GM19035 (cell line): Measurements from ENCODE around the gene TXNRD2.

Experiments
- ATAC-seq: cut with Tn5 transposase; IDR thresholded peaks from one replicate; pipeline ENCODE4 v1.9.1; 2021; ENCODE audit not compliant: unreplicated experiment

TXNRD2 gene

GRCh38 chr22:19877626-19878339 is 63.8 kb downstream of the TXNRD2 start:
- ATAC-seq, result no peak

DNA sequence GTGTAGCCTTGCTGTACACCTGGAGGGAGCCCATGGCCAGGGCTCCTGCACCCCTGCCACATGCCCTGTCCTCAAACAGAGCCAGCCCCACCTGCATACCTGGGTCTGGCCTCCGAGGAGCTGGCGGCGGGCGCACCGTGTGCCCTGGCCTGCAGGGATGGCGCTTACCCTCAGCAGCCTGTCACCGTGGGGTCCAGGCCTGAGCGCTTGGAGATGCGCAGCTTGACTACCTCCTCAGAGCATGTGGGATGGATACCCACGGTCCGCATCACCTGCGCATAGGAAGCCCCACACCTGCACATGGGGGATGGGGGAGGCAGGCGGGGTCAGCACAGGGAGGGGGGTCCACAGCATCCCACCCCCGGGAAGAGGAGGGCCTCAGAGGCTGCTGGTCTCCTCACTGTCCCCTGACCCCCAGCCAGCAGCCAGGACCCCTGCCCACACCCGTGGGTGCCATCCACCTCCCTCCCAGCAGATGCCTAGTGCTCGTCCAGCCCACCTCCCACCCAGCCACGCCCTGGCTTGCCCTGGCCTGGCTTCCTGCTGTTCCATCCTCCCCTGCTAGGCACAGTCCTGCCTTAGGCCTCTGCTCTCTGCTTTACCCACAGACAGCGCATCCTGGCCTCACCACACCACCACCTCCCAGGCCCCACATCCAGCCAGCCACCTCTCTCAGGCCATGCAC is 64.5 kb downstream of the TXNRD2 start:
- ATAC-seq, result no peak

DNA sequence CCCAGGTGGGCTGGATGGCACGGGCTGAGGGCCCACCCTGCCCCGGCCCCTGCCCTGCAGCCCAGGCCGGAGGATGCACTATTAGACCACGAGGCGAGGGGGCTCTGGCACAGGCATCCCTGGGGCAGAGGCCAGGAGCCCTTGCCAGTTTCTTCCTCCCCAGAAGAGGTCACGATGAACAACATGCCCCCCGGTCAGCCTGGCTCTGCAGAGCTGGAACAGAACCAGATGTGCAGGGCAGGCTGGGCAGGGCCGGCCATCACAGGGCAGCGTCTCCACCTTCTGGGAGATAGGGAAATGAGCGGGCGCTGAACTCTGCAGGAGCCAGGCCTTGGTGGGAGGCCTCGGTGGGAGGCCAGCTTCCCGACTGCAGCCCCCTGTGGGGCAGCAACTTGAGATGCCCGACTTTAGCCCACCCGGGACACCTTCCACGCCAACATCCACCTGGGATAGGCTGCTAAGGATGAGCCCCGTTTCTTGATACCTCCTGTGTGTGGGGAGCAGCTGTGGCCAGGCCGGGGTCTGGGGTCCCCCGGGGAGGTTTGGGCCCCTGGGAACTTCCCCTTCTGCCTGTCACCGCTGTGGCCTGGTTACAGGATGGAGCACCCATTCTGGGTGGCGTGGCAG is 65.2 kb downstream of the TXNRD2 start:
- ATAC-seq, result no peak

DNA sequence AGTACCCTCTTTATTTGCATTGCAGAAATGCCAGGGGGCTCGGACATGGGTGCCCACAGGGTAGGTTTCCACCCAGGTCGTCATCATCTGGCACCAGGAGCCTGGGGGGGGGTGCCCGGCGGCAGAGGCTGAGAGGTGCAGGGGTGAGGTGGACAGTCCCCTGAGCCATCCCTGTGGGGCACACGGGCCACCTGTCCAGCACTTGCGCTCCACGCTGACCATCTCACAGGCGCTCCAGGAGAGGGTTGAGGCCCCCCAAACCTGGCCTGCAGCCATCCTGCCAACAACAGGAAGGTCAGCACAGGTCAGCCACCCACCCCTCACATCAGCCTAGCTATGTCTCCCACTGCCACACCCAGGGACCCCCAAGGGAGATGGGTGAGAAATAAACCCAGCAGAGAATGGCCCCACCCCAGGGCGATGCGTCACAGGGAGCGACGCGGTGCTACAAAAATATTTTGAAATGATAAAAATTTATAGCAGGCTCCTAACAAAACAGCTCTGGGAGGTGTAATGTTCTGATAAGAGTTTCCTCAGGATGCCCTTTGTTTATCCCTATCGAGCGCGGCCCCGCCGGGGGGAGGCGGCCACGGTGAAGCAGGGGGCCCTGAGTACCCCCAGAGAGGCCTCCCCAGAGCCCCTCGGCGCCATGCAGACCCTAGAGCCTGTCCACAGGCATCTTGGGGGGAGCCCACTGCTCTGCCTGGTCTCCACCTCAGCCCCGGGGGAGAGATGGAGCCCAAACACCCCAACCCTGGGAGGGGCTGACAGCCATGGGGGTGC is 65.9 kb downstream of the TXNRD2 start:
- no peak for ATAC-seq

GRCh38 chr22:19875061-19875530 is 66.5 kb downstream of the TXNRD2 start:
- no peak for ATAC-seq

- no peak for ATAC-seq
These were observed 67.1 kb downstream of the TXNRD2 start for GRCh38 chr22:19874307-19875060.

- no peak for ATAC-seq
These were observed 67.7 kb downstream of the TXNRD2 start for GRCh38 chr22:19873960-19874306.

GRCh38 chr22:19873138-19873959 is 68.3 kb downstream of the TXNRD2 start:
- ATAC-seq, result no peak

GRCh38 chr22:19872779-19873137 is 68.9 kb downstream of the TXNRD2 start:
- ATAC-seq, result no peak

GRCh38 chr22:19871845-19872778 is 69.5 kb downstream of the TXNRD2 start:
- ATAC-seq, result no peak

- ATAC-seq, result no peak
These were observed 70.4 kb downstream of the TXNRD2 start for GRCh38 chr22:19871023-19871844.

GRCh38 chr22:19870153-19871022 is 71.2 kb downstream of the TXNRD2 start:
- ATAC-seq, result no peak

- no peak for ATAC-seq
These were observed 72.0 kb downstream of the TXNRD2 start for GRCh38 chr22:19869497-19870152.

GRCh38 chr22:19868773-19869471 is 72.7 kb downstream of the TXNRD2 start:
- no peak for ATAC-seq

DNA sequence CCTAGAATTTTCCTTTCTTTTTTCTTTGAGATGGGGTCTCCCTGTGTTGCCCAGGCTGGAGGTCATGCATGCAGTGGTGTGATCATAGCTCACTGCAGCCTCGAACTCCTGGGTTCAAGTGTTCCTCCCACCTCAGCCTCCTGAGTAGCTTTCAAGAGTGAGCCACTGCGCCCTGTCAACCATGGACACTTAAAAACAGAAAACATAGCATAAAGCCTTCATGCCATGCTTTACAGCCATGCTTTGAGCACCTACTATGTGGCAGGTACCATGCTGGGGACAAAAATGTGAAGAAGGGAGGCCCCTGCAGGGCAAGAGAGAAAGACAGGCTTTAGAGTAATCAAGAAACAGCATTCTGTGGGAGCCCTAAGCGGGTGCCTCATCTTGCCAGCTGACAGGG is 73.3 kb downstream of the TXNRD2 start:
- no peak for ATAC-seq

DNA sequence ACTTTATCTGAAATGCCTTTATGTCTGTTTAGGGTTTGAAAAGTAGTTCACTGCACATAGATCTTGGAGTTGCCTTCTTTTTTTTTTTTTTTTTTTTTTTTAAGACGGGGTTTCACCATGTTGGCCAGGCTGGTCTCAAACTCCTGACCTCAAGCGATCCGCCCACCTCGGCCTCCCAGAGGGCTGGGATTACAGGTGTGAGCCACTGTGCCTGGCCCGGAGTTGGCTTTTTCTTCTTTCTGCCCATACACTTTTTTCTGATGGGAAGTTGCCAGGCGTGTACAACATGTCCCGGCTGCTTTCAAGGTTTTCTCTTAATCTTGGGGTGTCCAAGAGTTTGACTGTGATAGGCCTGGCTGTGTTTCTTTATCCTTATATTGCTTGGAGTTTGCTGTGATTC is 74.0 kb downstream of the TXNRD2 start:
- ATAC-seq, result no peak
